MCF 10A (cell line): Measurements from ENCODE around the gene BTN3A1. TPM values are rescaled to one million over a fixed set of nuclear protein-coding genes. Genes with fewer than 3 reads are reported as not detected.
A peak's percentile ranks its signal among the peaks of the same experiment; 100 is the strongest.
"Not testable (repeated sequence)": the region's sequence is repeated elsewhere in the genome, so short reads cannot be mapped to it uniquely, and the experiment has no call there.

ENCODE experiments used
- BruUV-seq: library from RNA; stranded (reverse); fragments of 400-500 nt; replicated peaks from 2 replicates; lab custom pipeline; 2021; lab: Mats Ljungman, UMichigan
- CTCF ChIA-PET: fragments of 300-600 bp; sonication (Branson Sonifier 250); formaldehyde crosslinking; extraction: SDS; loops from one replicate; lab custom pipeline; 2021; ENCODE audit warnings: antibody characterized with exemption, inconsistent platforms; lab: Yijun Ruan, JAX
- POLR2A ChIA-PET: fragments of 300-600, 350-650 bp; sonication (Branson Sonifier 250); formaldehyde crosslinking; extraction: SDS; loops from one replicate; lab custom pipeline; 2020; ENCODE audit warnings: antibody characterized with exemption, inconsistent platforms; lab: Yijun Ruan, JAX
- DNase-seq: peaks from one replicate; pipeline ENCODE4 v3.0.0-alpha.2; 2018; ENCODE audit not compliant: unreplicated experiment
- H3K27ac Mint-ChIP-seq: one replicate; pipeline ENCODE4 v1.8.0; 2022; ENCODE audit warnings: mild to moderate bottlenecking, low read depth, mixed read lengths; ENCODE audit not compliant: unreplicated experiment
- H3K27me3 Mint-ChIP-seq: one replicate; pipeline ENCODE4 v1.8.0; 2022; ENCODE audit warnings: mixed read lengths; ENCODE audit not compliant: insufficient read depth, unreplicated experiment
- H3K36me3 Mint-ChIP-seq: one replicate; pipeline ENCODE4 v1.8.0; 2022; ENCODE audit warnings: mild to moderate bottlenecking, moderate library complexity, mixed read lengths; ENCODE audit not compliant: insufficient read depth, unreplicated experiment
- H3K4me1 Mint-ChIP-seq: one replicate; pipeline ENCODE4 v1.8.0; 2022; ENCODE audit warnings: mixed read lengths; ENCODE audit not compliant: insufficient read depth, unreplicated experiment
- H3K4me3 Mint-ChIP-seq: one replicate; pipeline ENCODE4 v1.8.0; 2022; ENCODE audit warnings: mild to moderate bottlenecking, moderate library complexity, mixed read lengths; ENCODE audit not compliant: unreplicated experiment
- H3K9me3 Mint-ChIP-seq: one replicate; pipeline ENCODE4 v1.8.0; 2022; ENCODE audit warnings: mixed read lengths; ENCODE audit not compliant: unreplicated experiment
- CTCF ChIP-seq: fragments of 200-600 bp; IDR thresholded peaks from one replicate; pipeline ENCODE4 v1.8.0; 2022; ENCODE audit warnings: antibody characterized with exemption, mild to moderate bottlenecking; ENCODE audit not compliant: unreplicated experiment
- intact Hi-C: fragments of 100-400 bp; cut with micrococcal nuclease; formaldehyde crosslinking; loops from 2 replicates; pipeline ENCODE4 v1.14.1; 2022
- total RNA-seq: library from RNA; stranded (reverse); gene quantifications from 2 replicates; pipeline ENCODE4 v1.2.3, GENCODE V29; 2022

The BTN3A1 gene
- total RNA-seq, 1 experiment from 2014 or later = 8.0 TPM

DNA sequence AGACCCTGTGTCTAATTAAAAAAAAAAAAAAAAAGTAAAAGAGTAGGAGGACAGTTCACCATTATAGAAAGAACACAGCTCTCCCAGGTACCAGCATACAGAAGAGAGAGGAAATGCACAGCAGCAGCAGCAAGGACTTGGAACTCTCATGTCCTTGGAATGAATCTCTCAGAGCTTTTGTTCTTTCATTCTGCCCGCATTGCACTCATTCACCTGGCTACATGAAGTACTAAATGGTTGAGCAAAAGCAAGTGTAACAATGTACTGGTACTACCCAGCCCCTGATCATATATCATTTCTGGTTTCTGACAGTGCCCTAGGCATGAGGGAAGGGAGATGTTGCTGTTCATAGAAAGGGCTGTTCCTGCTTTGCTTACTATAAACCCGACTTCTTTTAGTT is 26.1 kb downstream of the BTN3A1 start:
- peaks cover 36% of the 10 kb centered on the region for H3K36me3 Mint-ChIP-seq
- BruUV-seq = no TSS peak
- CTCF ChIA-PET = no interaction called here

GRCh38 chr6:26430787-26431186 is 28.7 kb downstream of the BTN3A1 start:
- H3K27me3 Mint-ChIP-seq = no peaks in the 10 kb centered on the region
- H3K27ac Mint-ChIP-seq = peak overlapping the region; percentile 84
- ChIA-PET CTCF (interaction anchor here (0.6 kb wide), 1 partner anchor 89 kb away, joined by 3 read pairs; no protein-coding TSS in a partner anchor), POLR2A (interaction anchor here (0.5 to 1.0 kb wide), 3 partner anchors 7 to 10 kb away, joined by 3 read pairs; no protein-coding TSS in a partner anchor)
- BruUV-seq = no TSS peak
- H3K9me3 Mint-ChIP-seq = peaks cover 12% of the 10 kb centered on the region
- intact Hi-C loops = no loop called here
- TF ChIP-seq CTCF = no peak
- H3K4me3 Mint-ChIP-seq = no peak overlapping the region
- peaks cover 28% of the 10 kb centered on the region for H3K4me1 Mint-ChIP-seq
- H3K36me3 Mint-ChIP-seq = peaks cover 38% of the 10 kb centered on the region
- DNase-seq = no peak

More for the DNA sequence above, 26.1 kb downstream of the BTN3A1 start:
- Mint-ChIP-seq H3K27ac (no peak overlapping the region), H3K9me3 (no peaks in the 10 kb centered on the region), H3K4me1 (peaks cover 40% of the 10 kb centered on the region), H3K27me3 (no peaks in the 10 kb centered on the region), H3K4me3 (no peak overlapping the region)
- no peak for TF ChIP-seq CTCF
- no peak for DNase-seq
- intact Hi-C loops = no loop called here
- POLR2A ChIA-PET = interaction anchor here (0.7 kb wide), 1 partner anchor 338 kb away, joined by 3 read pairs; no protein-coding TSS in a partner anchor

- H3K4me1 Mint-ChIP-seq = peaks cover 24% of the 10 kb centered on the region
- no peak for TF ChIP-seq CTCF
- peaks cover 33% of the 10 kb centered on the region for H3K36me3 Mint-ChIP-seq
- ChIA-PET POLR2A (interaction anchor here (0.6 to 1.1 kb wide), 3 partner anchors 10 to 175 kb away, joined by 3 to 5 read pairs (median 3); partner anchors contain the start of gene BTN2A1), CTCF (interaction anchor here (0.6 to 1.0 kb wide), 3 partner anchors 19 to 164 kb away, joined by 3 read pairs; no protein-coding TSS in a partner anchor)
- intact Hi-C loops = no loop called here
- peak; percentile 38 for DNase-seq
- peak overlapping the region; percentile 84 for H3K27ac Mint-ChIP-seq
- no peaks in the 10 kb centered on the region for H3K27me3 Mint-ChIP-seq
- no TSS peak for BruUV-seq
- H3K4me3 Mint-ChIP-seq = peak overlapping the region; percentile 2
- peaks cover 12% of the 10 kb centered on the region for H3K9me3 Mint-ChIP-seq
These were observed 29.4 kb downstream of the BTN3A1 start for GRCh38 chr6:26431258-26432172.

- TF ChIP-seq CTCF = no peak
- Mint-ChIP-seq H3K27ac (peak overlapping the region; percentile 84), H3K27me3 (no peaks in the 10 kb centered on the region), H3K9me3 (peaks cover 12% of the 10 kb centered on the region), H3K4me1 (peaks cover 24% of the 10 kb centered on the region), H3K36me3 (peaks cover 27% of the 10 kb centered on the region), H3K4me3 (no peak overlapping the region)
- intact Hi-C loops = no loop called here
- no TSS peak for BruUV-seq
- ChIA-PET CTCF (interaction anchor here (0.8 to 1.0 kb wide), 2 partner anchors 18 to 163 kb away, joined by 3 read pairs; no protein-coding TSS in a partner anchor), POLR2A (interaction anchor here (0.7 to 1.1 kb wide), 2 partner anchors 25 to 79 kb away, joined by 3 to 5 read pairs; partner anchors contain the start of gene BTN2A1)
- peak; percentile 51 for DNase-seq
These were observed 30.6 kb downstream of the BTN3A1 start for GRCh38 chr6:26432627-26433201.

- intact Hi-C loops, H3K27ac Mint-ChIP-seq, CTCF ChIA-PET, POLR2A ChIA-PET, DNase-seq, H3K27me3 Mint-ChIP-seq, H3K4me3 Mint-ChIP-seq, BruUV-seq: not testable (repeated sequence)
- Mint-ChIP-seq H3K4me1 (peaks cover 24% of the 10 kb centered on the region), H3K36me3 (peaks cover 20% of the 10 kb centered on the region), H3K9me3 (peaks cover 12% of the 10 kb centered on the region)
These were observed 31.6 kb downstream of the BTN3A1 start for GRCh38 chr6:26433680-26434079.
